Measurements from ENCODE around the gene RASGRP4.
"Not testable (repeated sequence)": the region's sequence is repeated elsewhere in the genome, so short reads cannot be mapped to it uniquely, and the experiment has no call there.

The RASGRP4 gene

GRCh38 chr19:38425810-38426466, at the start of gene RASGRP4:
TSS of gene RASGRP4 (minus strand) at chr19:38426219. CDS start at chr19:38426091, 128 bp downstream.
- Mint-ChIP-seq H3K27ac (peak within 1 kb of the TSS; percentile 60), H3K4me1 (ENCODE audit: low read depth) (peaks cover 24% of the 10 kb centered on the region), H3K27me3 (ENCODE audit: low read depth) (peaks cover 3% of the 10 kb centered on the region), H3K4me3 (peak within 1 kb of the TSS; percentile 43), H3K9me3 (no peaks in the 10 kb centered on the region), H3K36me3 (ENCODE audit: low read depth) (no peaks in the 10 kb centered on the region)

GRCh38 chr19:38475176-38475575, 49.2 kb upstream of the RASGRP4 start:
- Mint-ChIP-seq H3K4me1 (ENCODE audit: low read depth) (no peaks in the 10 kb centered on the region), H3K27me3 (ENCODE audit: low read depth) (no peaks in the 10 kb centered on the region), H3K9me3 (no peaks in the 10 kb centered on the region), H3K4me3 (no peak overlapping the region), H3K36me3 (ENCODE audit: low read depth) (no peaks in the 10 kb centered on the region), H3K27ac (no peak overlapping the region)

GRCh38 chr19:38473201-38473600, 47.2 kb upstream of the RASGRP4 start:
- Mint-ChIP-seq H3K36me3 (ENCODE audit: low read depth) (no peaks in the 10 kb centered on the region), H3K27ac (no peak overlapping the region), H3K27me3 (ENCODE audit: low read depth) (no peaks in the 10 kb centered on the region), H3K4me3 (no peak overlapping the region), H3K4me1 (ENCODE audit: low read depth) (no peaks in the 10 kb centered on the region), H3K9me3 (no peaks in the 10 kb centered on the region)

GRCh38 chr19:38472725-38473124, 46.7 kb upstream of the RASGRP4 start:
- not testable (repeated sequence) for H3K4me1 Mint-ChIP-seq (ENCODE audit: low read depth); H3K4me3 Mint-ChIP-seq; H3K27me3 Mint-ChIP-seq (ENCODE audit: low read depth); H3K9me3 Mint-ChIP-seq; H3K36me3 Mint-ChIP-seq (ENCODE audit: low read depth); H3K27ac Mint-ChIP-seq

- peaks cover 7% of the 10 kb centered on the region for H3K9me3 Mint-ChIP-seq
- no peak overlapping the region for H3K27ac Mint-ChIP-seq
- no peaks in the 10 kb centered on the region for H3K4me1 Mint-ChIP-seq (ENCODE audit: low read depth)
- H3K36me3 Mint-ChIP-seq (ENCODE audit: low read depth), result no peaks in the 10 kb centered on the region
- no peaks in the 10 kb centered on the region for H3K27me3 Mint-ChIP-seq (ENCODE audit: low read depth)
- H3K4me3 Mint-ChIP-seq, result no peak overlapping the region
Measured at GRCh38 chr19:38470788-38471480, 44.9 kb upstream of the RASGRP4 start.

- Mint-ChIP-seq H3K4me3 (no peak overlapping the region), H3K27ac (no peak overlapping the region), H3K36me3 (ENCODE audit: low read depth) (no peaks in the 10 kb centered on the region), H3K4me1 (ENCODE audit: low read depth) (no peaks in the 10 kb centered on the region), H3K9me3 (peaks cover 7% of the 10 kb centered on the region), H3K27me3 (ENCODE audit: low read depth) (no peaks in the 10 kb centered on the region)
Measured at GRCh38 chr19:38469151-38469550, 43.1 kb upstream of the RASGRP4 start.

- Mint-ChIP-seq H3K4me1 (ENCODE audit: low read depth) (no peaks in the 10 kb centered on the region), H3K4me3 (no peak overlapping the region), H3K36me3 (ENCODE audit: low read depth) (no peaks in the 10 kb centered on the region), H3K27ac (no peak overlapping the region), H3K27me3 (ENCODE audit: low read depth) (no peaks in the 10 kb centered on the region), H3K9me3 (peaks cover 7% of the 10 kb centered on the region)
Measured at GRCh38 chr19:38467541-38468525, 41.8 kb upstream of the RASGRP4 start.

GRCh38 chr19:38466050-38466449, 40.0 kb upstream of the RASGRP4 start:
- Mint-ChIP-seq H3K4me3 (no peak overlapping the region), H3K9me3 (peaks cover 7% of the 10 kb centered on the region), H3K27ac (no peak overlapping the region), H3K4me1 (ENCODE audit: low read depth) (no peaks in the 10 kb centered on the region), H3K27me3 (ENCODE audit: low read depth) (no peaks in the 10 kb centered on the region), H3K36me3 (ENCODE audit: low read depth) (no peaks in the 10 kb centered on the region)

- Mint-ChIP-seq H3K27ac (no peak overlapping the region), H3K27me3 (ENCODE audit: low read depth) (no peaks in the 10 kb centered on the region), H3K9me3 (peaks cover 7% of the 10 kb centered on the region), H3K4me3 (no peak overlapping the region), H3K36me3 (ENCODE audit: low read depth) (no peaks in the 10 kb centered on the region), H3K4me1 (ENCODE audit: low read depth) (no peaks in the 10 kb centered on the region)
Measured at GRCh38 chr19:38464421-38465082, 38.5 kb upstream of the RASGRP4 start.

GRCh38 chr19:38463365-38463764, 37.3 kb upstream of the RASGRP4 start:
- Mint-ChIP-seq H3K4me1 (ENCODE audit: low read depth) (no peaks in the 10 kb centered on the region), H3K27ac (no peak overlapping the region), H3K4me3 (no peak overlapping the region), H3K27me3 (ENCODE audit: low read depth) (no peaks in the 10 kb centered on the region), H3K36me3 (ENCODE audit: low read depth) (no peaks in the 10 kb centered on the region), H3K9me3 (peaks cover 7% of the 10 kb centered on the region)

- no peak overlapping the region for H3K27ac Mint-ChIP-seq
- H3K27me3 Mint-ChIP-seq (ENCODE audit: low read depth), result no peaks in the 10 kb centered on the region
- H3K9me3 Mint-ChIP-seq, result no peaks in the 10 kb centered on the region
- H3K4me1 Mint-ChIP-seq (ENCODE audit: low read depth), result no peaks in the 10 kb centered on the region
- H3K4me3 Mint-ChIP-seq, result no peak overlapping the region
- H3K36me3 Mint-ChIP-seq (ENCODE audit: low read depth), result no peaks in the 10 kb centered on the region
Measured at GRCh38 chr19:38458991-38459390, 33.0 kb upstream of the RASGRP4 start.

GRCh38 chr19:38457690-38458405, 31.8 kb upstream of the RASGRP4 start:
- Mint-ChIP-seq H3K36me3 (ENCODE audit: low read depth) (no peaks in the 10 kb centered on the region), H3K27ac (no peak overlapping the region), H3K9me3 (no peaks in the 10 kb centered on the region), H3K27me3 (ENCODE audit: low read depth) (no peaks in the 10 kb centered on the region), H3K4me1 (ENCODE audit: low read depth) (peaks cover 3% of the 10 kb centered on the region), H3K4me3 (no peak overlapping the region)

GRCh38 chr19:38457202-38457601, 31.2 kb upstream of the RASGRP4 start:
- H3K36me3 Mint-ChIP-seq (ENCODE audit: low read depth), result no peaks in the 10 kb centered on the region
- peaks cover 3% of the 10 kb centered on the region for H3K4me1 Mint-ChIP-seq (ENCODE audit: low read depth)
- no peaks in the 10 kb centered on the region for H3K27me3 Mint-ChIP-seq (ENCODE audit: low read depth)
- no peaks in the 10 kb centered on the region for H3K9me3 Mint-ChIP-seq
- no peak overlapping the region for H3K4me3 Mint-ChIP-seq
- no peak overlapping the region for H3K27ac Mint-ChIP-seq

GRCh38 chr19:38455031-38455430, 29.0 kb upstream of the RASGRP4 start:
- H3K9me3 Mint-ChIP-seq, result no peaks in the 10 kb centered on the region
- H3K4me1 Mint-ChIP-seq (ENCODE audit: low read depth), result peaks cover 3% of the 10 kb centered on the region
- H3K27ac Mint-ChIP-seq, result no peak overlapping the region
- H3K36me3 Mint-ChIP-seq (ENCODE audit: low read depth), result no peaks in the 10 kb centered on the region
- H3K4me3 Mint-ChIP-seq, result no peak overlapping the region
- no peaks in the 10 kb centered on the region for H3K27me3 Mint-ChIP-seq (ENCODE audit: low read depth)

All from T-helper 1 cell treated with Interleukin-12 subunit alpha and Interleukin-12 subunit beta and Interleukin-4 antibody, amounts not matched to agents 30 μg/mL and 1 μg/mL, for 36 hours (primary cell).